AG04449 (cell line): Measurements from ENCODE around the gene ADGRL2.

ENCODE experiments used
- CTCF ChIA-PET: fragments of 350-600 bp; formaldehyde crosslinking; extraction: SDS; loops from one replicate; lab custom pipeline; 2021; ENCODE audit warnings: antibody characterized with exemption; lab: Yijun Ruan, JAX
- POLR2A ChIA-PET: fragments of 400-600, 350-600 bp; formaldehyde crosslinking; extraction: SDS; loops from one replicate; lab custom pipeline; 2020; ENCODE audit warnings: antibody characterized with exemption, inconsistent platforms; lab: Yijun Ruan, JAX
- DNase-seq: peaks from one replicate; pipeline ENCODE4 v3.0.0-alpha.2; 2010; ENCODE audit warnings: low read depth, low spot score
- H3K4me3 ChIP-seq: 2 replicates; pipeline ENCODE4 v1.5.1; 2011; ENCODE audit warnings: low read depth, mild to moderate bottlenecking, control low read depth, low read length
- TF ChIP-seq, protein P1 (sequence below): IDR thresholded peaks from one replicate; pipeline ENCODE4 v1.5.1; 2011; ENCODE audit warnings: mild to moderate bottlenecking, moderate library complexity, low read length, control low read depth, inconsistent platforms; ENCODE audit not compliant: insufficient read depth; ENCODE audit errors: missing control alignments

ADGRL2 gene

DNA sequence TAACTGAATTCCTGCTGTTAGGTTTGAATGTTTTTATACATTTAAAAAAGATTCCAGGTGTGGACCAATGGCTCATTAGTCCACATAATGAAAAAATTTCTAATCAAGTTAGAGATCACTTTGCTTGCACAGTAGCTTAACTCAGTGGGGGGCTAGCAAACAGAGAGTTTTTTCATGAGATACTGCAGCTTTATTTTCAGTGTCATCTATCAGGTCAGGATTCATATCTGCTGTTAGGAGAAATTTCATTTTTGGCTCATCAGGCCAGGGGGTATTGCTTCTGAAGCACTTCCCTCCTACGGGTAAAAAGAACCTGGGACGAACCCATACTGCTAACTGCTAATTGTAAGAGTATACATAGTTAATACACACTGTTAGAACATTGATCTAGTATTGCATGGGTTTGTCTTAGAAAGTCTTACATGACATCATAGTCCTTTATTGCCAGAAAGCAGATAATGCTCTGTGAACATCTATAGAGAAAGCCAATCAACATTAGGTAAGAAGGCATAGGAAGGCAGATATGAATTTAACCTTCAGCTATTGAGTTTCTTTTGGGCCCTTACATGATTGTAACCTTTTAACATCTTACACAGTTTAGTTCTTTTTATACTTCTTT is 38.0 kb downstream of the ADGRL2 start:
- CTCF ChIA-PET: no interaction called here
- DNase-seq: no peak
- TF ChIP-seq, protein P1, sequence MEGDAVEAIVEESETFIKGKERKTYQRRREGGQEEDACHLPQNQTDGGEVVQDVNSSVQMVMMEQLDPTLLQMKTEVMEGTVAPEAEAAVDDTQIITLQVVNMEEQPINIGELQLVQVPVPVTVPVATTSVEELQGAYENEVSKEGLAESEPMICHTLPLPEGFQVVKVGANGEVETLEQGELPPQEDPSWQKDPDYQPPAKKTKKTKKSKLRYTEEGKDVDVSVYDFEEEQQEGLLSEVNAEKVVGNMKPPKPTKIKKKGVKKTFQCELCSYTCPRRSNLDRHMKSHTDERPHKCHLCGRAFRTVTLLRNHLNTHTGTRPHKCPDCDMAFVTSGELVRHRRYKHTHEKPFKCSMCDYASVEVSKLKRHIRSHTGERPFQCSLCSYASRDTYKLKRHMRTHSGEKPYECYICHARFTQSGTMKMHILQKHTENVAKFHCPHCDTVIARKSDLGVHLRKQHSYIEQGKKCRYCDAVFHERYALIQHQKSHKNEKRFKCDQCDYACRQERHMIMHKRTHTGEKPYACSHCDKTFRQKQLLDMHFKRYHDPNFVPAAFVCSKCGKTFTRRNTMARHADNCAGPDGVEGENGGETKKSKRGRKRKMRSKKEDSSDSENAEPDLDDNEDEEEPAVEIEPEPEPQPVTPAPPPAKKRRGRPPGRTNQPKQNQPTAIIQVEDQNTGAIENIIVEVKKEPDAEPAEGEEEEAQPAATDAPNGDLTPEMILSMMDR: no peak
- H3K4me3 ChIP-seq: no peak overlapping the region
- POLR2A ChIA-PET: no interaction called here

DNA sequence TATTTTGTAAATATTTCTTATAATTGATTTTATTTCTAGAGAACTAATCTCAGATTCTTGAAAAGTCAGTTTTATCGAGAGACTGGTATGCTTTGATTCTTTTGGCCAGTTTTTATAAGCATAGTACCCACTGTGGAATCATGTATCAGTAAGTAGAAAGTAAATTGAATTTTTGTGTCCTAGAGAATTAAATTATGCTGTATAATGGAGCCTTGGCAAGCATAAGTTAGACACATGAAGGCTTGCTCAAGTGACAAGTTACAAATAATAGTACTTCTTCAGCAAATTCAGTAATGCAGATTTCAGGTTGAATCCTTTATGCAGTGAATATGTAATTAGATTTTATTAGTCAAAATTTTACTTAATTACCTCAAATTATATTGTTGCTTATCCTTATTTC is 40.1 kb downstream of the ADGRL2 start:
- no peak overlapping the region for H3K4me3 ChIP-seq
- ChIA-PET CTCF (no interaction called here), POLR2A (no interaction called here)
- DNase-seq: no peak
- TF ChIP-seq, protein P1: no peak

DNA sequence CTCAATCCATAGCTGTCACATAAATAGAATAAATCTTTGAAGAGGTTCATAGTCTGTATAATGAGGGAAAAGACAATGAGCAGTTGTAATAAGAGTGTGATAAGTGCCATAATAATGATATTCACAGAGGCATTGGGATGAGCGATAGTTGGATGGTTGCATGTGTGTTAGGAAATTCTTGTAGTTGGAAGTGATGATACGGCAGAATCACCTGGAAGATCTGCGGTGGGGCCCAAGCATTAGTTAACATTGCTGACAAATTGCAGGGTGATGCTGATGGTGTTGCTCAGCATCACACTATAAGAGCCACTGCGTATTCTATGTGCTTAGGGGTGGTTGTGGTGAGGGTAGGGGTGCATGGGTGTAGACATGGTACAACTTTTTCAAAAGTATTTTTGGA is 41.1 kb downstream of the ADGRL2 start:
- CTCF ChIA-PET: no interaction called here
- TF ChIP-seq, protein P1: no peak
- no peak for DNase-seq
- H3K4me3 ChIP-seq: no peak overlapping the region
- POLR2A ChIA-PET: no interaction called here

DNA sequence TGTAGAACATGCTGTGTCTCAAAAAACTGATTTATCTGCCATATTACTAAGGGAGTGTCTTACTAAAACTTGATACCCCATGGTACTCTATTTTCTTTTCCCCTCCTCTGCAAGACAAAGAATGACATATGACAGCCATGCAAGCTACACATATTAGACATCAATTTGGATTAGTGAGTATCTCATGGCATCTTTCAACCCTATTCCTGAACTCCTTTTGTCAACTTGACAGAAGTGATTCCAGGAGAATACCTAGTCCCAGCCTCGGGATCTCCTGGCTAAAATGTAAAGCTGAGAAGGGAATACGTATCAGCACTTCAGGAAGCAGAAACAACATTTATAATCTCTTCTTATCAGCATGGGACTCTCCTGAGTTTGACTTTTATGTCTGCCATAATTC is 43.7 kb downstream of the ADGRL2 start:
- TF ChIP-seq, protein P1: no peak
- no peak for DNase-seq
- ChIA-PET CTCF (no interaction called here), POLR2A (no interaction called here)
- H3K4me3 ChIP-seq: no peak overlapping the region

DNA sequence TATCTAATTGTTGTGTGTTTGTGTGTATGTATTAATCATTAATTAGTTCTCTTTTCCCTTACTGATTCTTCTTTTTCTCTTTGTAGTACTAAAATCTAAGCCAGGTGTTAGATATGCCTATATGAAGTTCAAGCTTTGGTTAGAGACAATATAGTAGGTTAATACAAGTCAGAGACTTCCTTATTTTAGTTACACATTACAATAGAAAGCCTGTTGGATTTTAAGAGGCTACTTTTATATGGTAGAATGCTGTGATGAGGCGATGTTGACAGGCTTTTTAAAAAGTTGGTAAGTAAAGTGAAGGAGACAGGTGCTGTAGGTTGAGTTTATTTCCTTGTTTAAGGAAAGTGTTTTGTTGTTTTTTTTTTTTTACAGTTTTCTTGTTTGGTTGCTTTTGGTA is 45.9 kb downstream of the ADGRL2 start:
- H3K4me3 ChIP-seq: no peak overlapping the region
- POLR2A ChIA-PET: no interaction called here
- TF ChIP-seq, protein P1: no peak
- CTCF ChIA-PET: no interaction called here
- no peak for DNase-seq

DNA sequence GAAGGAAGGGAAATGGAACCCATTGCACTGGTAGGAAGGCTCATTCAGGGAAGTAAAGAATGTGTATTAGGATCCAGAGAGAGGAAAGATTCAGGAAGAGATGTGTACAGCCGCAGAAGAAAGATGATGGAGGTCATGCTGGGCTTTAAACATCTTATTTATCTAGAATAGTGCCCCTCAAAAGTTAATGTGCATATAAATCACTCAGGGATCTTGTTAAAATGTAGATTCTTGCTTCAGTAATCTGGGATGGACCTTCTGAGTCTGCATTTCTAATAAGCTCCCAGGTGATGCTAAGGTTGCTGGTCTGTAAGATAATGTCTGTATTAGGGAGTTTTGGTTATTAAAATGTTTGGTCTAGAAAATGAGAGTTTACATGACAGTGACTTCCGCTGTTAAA is 46.3 kb downstream of the ADGRL2 start:
- ChIA-PET POLR2A (no interaction called here), CTCF (no interaction called here)
- no peak overlapping the region for H3K4me3 ChIP-seq
- no peak for DNase-seq
- TF ChIP-seq, protein P1: no peak
